Ishikawa (cell line): ENCODE data around the gene TSBP1.

Experiments used
- CEBPB ChIP-seq: IDR thresholded peaks from 2 replicates; pipeline ENCODE4 v1.6.1; 2012
- CREB1 ChIP-seq: IDR thresholded peaks from 2 replicates; pipeline ENCODE4 v1.6.1; 2012; ENCODE audit warnings: low read depth
- EGR1 ChIP-seq: IDR thresholded peaks from 2 replicates; pipeline ENCODE4 v1.6.1; 2012
- EP300 ChIP-seq: IDR thresholded peaks from 2 replicates; pipeline ENCODE4 v1.6.1; 2012; ENCODE audit warnings: borderline replicate concordance
- FOXM1 ChIP-seq: IDR thresholded peaks from 2 replicates; pipeline ENCODE4 v1.6.1; 2012; ENCODE audit warnings: low read depth, borderline replicate concordance
- MAX ChIP-seq: IDR thresholded peaks from 2 replicates; pipeline ENCODE4 v1.6.1; 2012
- NFIC ChIP-seq: IDR thresholded peaks from 2 replicates; pipeline ENCODE4 v1.6.1; 2012
- RAD21 ChIP-seq: IDR thresholded peaks from 2 replicates; pipeline ENCODE4 v1.6.1; 2012; ENCODE audit warnings: low read depth
- REST ChIP-seq: IDR thresholded peaks from 2 replicates; pipeline ENCODE4 v1.6.1; 2012; ENCODE audit warnings: low read depth, mild to moderate bottlenecking
- TAF1 ChIP-seq: IDR thresholded peaks from 2 replicates; pipeline ENCODE4 v1.6.1; 2012; ENCODE audit warnings: low read depth, mild to moderate bottlenecking
- TCF12 ChIP-seq: IDR thresholded peaks from 2 replicates; pipeline ENCODE4 v1.6.1; 2012; ENCODE audit warnings: low read depth
- TEAD4 ChIP-seq: IDR thresholded peaks from 2 replicates; pipeline ENCODE4 v1.6.1; 2012
- USF1 ChIP-seq: IDR thresholded peaks from 2 replicates; pipeline ENCODE4 v1.6.1; 2012
- YY1 ChIP-seq: IDR thresholded peaks from 2 replicates; pipeline ENCODE4 v1.6.1; 2012; ENCODE audit warnings: low read depth

- TF ChIP-seq EGR1 = no peak
- no peak for TF ChIP-seq RAD21
- no peak for TF ChIP-seq CREB1
- TF ChIP-seq TAF1 = no peak
- no peak for TF ChIP-seq MAX
- no peak for TF ChIP-seq NFIC
- TF ChIP-seq YY1 = no peak
- no peak for TF ChIP-seq USF1
- TF ChIP-seq TCF12 = no peak
- no peak for TF ChIP-seq EP300
- no peak for TF ChIP-seq TEAD4
- TF ChIP-seq FOXM1 = no peak
- TF ChIP-seq REST = no peak
- no peak for TF ChIP-seq CEBPB
Observed at GRCh38 chr6:32396028-32396427, 24.3 kb upstream of the TSBP1 start.
